GM18517 (cell line): ENCODE results near the gene CARMIL3.
"Not testable (repeated sequence)": the region's sequence is repeated elsewhere in the genome, so short reads cannot be mapped to it uniquely, and the experiment has no call there.

Experiments used
- ATAC-seq: cut with Tn5 transposase; IDR thresholded peaks from one replicate; pipeline ENCODE4 v1.9.1; 2021; ENCODE audit warnings: mild to moderate bottlenecking, moderate library complexity; ENCODE audit not compliant: unreplicated experiment

CARMIL3 gene, protein sequence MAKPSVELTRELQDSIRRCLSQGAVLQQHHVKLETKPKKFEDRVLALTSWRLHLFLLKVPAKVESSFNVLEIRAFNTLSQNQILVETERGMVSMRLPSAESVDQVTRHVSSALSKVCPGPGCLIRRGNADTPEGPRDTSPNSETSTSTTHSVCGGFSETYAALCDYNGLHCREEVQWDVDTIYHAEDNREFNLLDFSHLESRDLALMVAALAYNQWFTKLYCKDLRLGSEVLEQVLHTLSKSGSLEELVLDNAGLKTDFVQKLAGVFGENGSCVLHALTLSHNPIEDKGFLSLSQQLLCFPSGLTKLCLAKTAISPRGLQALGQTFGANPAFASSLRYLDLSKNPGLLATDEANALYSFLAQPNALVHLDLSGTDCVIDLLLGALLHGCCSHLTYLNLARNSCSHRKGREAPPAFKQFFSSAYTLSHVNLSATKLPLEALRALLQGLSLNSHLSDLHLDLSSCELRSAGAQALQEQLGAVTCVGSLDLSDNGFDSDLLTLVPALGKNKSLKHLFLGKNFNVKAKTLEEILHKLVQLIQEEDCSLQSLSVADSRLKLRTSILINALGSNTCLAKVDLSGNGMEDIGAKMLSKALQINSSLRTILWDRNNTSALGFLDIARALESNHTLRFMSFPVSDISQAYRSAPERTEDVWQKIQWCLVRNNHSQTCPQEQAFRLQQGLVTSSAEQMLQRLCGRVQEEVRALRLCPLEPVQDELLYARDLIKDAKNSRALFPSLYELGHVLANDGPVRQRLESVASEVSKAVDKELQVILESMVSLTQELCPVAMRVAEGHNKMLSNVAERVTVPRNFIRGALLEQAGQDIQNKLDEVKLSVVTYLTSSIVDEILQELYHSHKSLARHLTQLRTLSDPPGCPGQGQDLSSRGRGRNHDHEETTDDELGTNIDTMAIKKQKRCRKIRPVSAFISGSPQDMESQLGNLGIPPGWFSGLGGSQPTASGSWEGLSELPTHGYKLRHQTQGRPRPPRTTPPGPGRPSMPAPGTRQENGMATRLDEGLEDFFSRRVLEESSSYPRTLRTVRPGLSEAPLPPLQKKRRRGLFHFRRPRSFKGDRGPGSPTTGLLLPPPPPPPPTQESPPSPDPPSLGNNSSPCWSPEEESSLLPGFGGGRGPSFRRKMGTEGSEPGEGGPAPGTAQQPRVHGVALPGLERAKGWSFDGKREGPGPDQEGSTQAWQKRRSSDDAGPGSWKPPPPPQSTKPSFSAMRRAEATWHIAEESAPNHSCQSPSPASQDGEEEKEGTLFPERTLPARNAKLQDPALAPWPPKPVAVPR (N-terminal part only)

DNA sequence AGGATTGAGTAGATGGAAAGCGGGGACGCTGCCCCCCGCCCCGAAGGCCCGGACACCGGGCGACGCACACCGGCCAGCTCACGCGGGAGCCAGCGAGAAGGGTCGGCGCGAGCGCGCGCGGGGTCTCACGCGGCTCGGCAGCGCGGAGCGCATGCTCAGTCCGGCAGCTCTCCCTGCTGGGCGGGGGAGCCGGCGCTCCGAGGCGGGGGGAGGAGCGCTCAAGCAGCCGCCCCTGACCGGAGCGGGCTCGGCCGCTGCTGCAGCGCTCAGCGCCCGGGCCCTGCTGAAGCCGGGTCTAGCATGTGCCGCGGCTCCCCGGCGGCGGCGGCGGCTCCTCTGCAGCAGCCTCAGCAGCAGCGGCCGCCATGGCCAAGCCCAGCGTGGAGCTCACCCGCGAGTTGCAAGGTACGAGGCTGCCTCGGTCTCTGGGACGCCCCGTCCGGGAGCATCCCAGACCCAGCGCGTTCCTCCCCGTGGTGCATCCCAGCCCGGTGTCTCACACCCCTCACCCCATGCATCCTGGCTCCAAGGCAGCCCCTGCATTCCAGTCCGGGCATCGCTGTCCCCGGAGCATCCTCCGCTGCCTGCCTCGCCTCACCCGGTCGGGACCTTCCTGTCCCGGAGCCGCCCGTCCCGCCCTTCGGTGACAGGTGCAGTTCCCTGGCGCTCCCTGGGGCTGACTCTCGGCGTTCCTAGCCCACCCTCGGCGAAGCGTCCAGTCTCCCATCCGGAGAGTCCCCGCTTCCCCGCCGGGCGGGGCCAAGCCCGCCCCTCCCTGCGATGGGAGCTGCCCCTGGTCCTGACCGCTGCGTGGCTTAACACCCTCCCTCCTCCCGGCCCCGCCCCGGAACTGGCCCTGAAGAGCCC lies at the start of gene CARMIL3:
CARMIL3 (plus strand) TSS at position 221 of the 867 bp plus-strand sequence; CDS start at position 366, 145 bp downstream.
- peak; percentile 66 for ATAC-seq

DNA sequence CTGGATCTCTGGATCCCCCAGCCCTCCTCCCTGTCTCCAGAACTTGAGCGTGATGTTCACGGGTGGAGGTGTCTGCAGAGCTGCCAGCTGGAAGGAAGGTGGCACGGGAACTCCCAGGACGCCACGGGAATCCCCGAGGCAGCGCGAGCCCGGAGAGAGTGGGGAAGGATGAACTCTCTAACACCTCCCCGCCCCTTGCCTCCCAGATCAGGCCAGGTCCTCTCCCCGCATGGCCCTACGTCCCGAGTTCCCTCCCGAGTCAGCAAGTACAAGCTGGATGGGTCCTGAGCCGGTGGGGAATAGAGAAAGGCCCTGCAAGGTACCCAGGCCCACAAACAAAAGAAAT lies 45.4 kb upstream of the CARMIL3 start:
- ATAC-seq, result not testable (repeated sequence)

DNA sequence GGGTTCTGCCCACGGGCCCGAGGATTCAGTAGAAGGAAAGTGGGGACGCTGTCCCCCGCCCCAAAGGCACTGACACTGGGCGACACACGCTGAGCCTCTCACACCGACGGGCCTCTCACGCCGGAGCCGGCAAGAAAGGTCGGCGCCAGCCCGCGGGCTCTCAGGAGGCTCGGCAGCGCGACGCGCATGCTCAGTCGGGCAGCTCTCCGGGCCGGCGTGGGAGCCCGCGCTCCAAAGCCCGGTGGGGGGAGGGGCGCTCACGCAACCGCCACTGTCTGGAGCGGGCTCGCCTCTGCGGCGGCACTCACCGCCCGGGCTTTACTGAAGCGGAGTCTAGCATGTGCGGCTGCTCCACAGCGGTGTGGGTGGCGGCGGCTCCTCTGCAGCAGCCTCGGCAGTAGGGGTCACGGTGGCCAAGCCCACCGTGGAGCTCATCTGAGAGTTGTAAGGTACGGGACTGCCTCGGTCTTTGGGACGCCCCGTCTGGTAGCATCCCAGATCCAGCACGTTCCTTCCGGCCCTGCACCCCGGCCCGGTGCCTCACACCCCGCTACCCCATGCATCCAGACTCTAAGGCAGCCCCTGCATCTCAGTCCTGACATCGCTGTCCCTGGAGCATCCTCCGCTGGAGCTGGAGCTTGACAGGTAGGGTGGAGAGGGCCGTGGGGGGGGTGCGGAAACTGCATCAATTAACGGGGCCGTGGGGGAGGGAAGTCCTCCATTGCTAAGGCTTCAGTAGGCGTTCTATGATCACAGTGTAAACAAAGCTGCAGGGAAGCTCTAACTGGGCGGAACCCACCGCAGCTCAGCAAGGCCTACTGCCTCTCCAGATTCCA lies 44.8 kb upstream of the CARMIL3 start:
- ATAC-seq, result not testable (repeated sequence)

DNA sequence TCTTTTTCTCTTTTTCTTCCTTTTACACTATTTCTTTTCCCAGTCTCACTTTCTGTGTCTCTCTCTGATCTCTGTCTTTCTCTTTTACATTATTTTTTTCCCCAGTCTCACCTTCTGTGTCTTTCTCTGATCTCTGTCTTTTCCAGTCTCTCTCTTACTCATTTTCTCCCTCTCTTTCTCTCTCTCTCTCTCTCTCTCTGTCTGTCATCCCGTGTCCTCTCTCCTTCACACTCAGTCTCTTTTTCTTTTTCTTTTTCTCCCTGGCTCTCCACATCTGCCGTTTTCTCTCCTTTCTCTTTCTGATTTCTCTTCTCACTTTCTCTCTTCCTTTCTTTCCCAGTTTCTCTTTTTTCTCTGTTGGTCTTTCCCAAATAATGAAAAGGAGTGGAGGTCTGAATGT lies 40.8 kb upstream of the CARMIL3 start:
- no peak for ATAC-seq

DNA sequence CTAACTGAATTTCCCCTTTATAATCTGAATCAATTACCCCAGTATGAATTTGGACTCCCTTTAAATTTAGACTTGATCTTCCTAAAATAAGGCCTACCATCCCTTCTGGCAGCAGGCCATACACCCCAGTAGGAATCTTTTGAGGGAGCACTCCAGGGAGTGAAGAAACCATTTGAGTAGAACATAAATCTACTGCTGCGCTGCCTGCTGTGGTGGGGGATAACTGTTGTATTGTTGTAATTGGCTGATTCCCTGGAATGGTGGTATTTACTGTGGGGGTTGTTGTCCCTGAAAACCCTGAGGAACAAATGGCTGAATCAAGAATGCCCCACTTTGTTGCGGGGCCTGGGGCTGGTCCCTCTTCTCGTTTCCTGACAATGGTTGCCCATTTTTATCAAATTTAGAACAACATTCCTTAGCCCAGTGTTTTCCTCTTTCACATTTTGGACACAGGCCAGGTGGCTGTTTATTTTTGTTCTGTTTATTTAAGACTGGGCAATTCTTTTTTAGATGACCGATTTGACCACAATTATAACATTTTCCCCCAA lies 39.0 kb upstream of the CARMIL3 start:
- not testable (repeated sequence) for ATAC-seq

DNA sequence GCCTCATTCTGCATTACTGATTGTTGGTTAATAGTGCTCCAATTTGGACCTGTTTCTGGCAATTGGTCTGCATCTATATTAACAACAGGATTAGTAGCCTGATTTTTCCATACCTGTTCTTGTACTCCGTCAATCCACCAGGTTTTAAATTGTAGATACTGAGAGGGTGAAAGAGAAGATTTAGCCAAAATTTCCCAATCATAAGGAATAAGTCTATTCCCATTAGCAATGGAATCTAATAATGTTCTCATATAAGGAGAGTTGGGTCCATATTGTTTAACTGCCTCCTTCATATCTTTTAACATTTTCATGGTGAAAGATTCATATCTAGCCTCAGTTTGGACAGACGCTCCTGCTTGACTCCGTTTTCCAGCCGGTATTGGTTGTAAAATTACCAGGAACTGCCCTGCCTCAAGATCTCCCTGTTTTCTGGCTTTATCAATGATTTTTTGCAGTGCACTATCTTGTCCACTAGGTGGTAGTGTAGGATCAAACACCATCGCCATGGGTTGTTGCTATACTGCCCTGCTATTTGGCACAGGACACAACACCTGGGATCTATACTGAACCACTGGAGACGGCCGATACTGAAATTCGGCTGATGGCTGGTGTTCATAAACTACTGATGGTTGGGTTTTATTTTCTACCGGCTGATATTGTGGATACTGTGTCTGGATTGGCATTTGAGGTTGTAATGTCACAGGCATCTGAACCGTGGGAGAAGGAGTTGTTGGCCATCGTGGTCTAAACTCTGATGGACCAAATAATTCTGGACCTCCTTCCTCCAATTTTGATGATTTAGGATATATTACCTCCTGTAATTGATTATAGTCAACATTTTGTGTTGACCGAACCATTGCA lies 37.9 kb upstream of the CARMIL3 start:
- ATAC-seq, result no peak

DNA sequence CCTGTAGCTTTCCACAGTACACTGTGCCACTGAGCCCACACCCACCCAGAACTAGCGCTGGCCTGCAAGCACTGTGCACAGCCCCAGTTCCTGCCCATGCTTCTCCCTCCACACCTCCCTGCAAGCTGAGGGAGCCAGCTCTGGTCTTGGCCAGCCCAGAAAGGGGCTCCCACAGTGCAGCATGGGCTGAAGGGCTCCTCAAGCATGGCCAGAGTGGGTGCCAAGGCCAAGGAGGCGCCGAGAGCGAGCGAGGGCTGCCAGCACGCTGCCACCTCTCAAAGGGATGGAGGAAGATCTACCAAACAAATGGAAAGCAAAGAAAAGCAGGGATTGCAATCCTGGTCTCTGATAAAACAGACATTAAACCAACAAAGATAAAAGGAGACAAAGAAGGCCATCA lies 36.1 kb upstream of the CARMIL3 start:
- ATAC-seq, result not testable (repeated sequence)

DNA sequence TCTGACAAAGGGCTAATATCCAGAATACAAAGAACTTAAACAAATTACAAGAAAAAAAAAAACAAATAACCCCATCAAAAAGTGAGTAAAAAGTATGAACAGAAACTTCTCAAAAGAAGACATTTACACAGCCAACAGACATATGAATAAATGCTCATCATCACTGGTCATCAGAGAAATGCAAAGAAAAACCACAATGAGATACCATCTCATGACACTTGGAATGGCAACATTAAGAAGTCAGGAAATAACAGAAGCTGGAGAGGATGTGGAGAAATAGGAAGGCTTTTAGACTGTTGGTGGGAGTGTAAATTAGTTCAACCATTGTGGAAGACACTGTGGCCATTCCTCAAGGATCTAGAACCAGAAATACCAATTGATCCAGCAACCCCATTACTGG lies 32.8 kb upstream of the CARMIL3 start:
- ATAC-seq, result not testable (repeated sequence)

DNA sequence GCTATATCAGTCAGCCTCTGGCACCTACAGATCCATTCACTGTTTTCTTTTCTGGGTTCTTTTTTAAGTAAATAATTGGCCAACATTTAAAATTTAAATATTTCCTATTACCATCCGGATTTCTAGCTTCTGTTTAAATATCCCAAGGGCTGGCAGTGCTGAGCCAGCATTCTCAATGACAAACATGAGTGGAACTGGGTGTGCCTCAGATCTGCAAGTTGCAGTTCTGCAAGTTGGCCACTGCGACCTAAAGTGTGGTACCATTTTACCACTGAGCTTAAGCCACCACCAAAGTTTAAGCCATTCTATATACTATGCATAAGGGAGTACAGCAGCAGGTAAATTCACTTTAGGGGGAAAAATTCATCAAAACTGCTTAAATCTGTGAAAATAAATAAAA lies 31.9 kb upstream of the CARMIL3 start:
- not testable (repeated sequence) for ATAC-seq

DNA sequence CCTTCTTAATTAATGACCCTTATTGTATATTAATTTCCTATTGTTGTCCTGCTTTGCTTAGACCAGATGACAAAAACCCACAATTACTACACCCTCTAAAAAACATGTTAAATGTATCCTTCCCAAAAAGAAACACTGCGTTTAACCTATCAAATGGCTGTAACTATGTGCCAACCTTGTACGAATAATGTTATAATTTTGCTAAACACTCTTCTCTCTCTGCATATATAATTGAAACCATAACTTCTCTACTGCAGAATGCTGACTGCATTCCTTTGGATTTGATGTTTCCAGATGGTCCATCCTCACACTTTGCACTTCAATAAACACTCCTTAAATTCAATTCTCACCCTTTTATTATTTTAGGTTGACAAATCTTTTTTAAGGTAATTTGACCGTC lies 31.3 kb upstream of the CARMIL3 start:
- ATAC-seq, result not testable (repeated sequence)

DNA sequence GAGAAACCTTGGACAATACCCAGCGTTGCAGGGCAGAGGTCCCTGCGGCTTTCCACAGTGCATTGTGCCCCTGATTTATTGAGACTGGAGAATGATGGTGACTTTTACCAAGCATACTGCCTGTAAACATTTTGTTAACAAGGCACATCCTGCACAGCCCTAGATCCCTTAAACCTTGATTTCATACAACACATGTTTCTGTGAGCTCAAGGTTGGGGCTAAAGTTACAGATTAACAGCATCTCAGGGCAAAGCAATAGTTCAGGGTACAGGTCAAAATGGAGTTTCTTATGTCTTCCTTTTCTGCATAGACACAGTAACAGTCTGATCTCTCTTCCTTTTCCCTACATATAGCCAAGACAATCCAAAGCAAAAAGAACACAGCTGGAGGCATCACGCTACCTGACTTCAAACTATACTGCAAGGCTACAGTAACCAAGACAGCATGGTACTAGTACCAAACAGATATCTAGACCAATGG lies 26.8 kb upstream of the CARMIL3 start:
- ATAC-seq, result not testable (repeated sequence)

DNA sequence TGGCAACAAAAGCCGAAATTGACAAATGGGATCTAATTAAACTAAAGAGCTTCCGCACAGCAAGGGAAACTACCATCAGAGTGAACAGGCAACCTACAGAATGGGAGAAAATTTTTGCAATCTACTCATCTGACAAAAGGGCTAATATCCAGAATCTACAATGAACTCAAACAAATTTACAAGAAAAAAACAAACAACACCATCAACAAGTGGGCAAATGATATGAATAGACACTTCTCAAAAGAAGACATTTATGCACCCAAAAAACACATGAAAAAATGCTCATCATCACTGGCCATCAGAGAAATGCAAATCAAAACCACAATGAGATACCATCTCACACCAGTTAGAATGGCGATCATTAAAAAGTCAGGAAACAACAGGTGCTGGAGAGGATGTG lies 22.1 kb upstream of the CARMIL3 start:
- not testable (repeated sequence) for ATAC-seq

DNA sequence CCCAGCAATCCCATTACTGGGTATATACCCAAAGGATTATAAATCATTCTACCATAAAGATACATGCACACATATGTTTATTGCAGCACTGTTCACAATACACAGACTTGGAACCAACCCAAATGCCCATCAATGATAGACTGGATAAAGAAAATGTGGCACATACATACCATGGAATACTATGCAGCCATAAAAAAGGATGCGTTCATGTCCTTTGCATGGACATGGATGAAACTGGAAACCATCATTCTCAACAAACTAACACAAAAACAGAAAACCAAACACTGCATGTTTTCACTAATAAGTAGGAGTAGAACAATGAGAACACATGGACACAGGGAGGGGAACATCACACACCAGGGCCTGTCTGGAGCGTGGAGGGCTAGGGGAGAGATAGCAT lies 20.5 kb upstream of the CARMIL3 start:
- ATAC-seq, result not testable (repeated sequence)

DNA sequence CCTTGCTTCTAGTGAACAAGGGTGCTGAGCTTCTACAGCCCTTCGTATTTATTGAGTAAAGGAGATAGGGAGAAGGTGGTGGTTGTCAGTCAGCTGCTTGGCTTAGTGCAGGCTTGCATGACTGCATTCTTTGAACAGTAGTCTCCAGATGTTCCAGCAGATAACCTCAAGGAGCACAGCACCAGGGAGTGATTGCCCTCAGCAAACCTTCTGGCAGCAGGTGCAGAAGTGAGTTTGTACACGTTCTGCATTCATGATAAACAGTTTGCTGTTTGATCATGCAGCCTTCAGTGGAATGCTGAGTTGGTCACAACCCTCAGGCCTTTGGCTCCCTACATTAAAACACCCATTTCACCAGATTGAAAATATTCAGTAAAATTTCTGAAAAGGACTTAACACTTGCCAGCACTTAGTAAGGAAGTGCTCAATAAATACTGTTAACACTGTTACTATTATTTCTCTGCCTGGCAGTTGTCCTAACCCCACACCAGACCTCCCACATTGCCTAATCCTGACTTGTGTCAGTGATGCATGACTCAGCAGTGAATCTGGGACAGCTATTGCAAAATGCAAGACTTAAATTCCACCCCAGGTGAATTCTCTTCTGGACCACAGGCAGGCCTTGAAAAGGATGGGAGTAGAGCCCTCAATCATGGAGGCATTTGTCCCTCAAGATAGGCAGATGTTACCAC lies 18.9 kb upstream of the CARMIL3 start:
- ATAC-seq, result no peak

DNA sequence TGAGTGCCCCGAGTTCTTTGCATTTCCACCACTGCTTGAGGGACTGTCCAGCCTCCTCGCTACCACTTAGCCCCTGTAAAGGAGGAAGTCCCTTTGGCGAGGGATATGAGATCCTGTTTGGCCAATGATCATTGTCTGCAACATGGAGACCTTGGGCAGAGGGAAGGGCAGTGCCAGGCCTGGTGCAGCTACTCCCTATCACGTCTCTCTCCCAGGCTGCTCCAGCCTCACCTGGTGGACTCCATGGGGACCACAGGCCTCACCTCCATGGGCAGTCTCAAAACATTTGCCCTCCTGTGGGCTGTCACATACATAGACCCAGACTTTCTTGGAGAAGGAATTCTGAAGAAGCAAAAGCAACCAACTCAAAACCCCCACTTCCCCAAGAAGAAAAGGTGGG lies 16.0 kb upstream of the CARMIL3 start:
- not testable (repeated sequence) for ATAC-seq

DNA sequence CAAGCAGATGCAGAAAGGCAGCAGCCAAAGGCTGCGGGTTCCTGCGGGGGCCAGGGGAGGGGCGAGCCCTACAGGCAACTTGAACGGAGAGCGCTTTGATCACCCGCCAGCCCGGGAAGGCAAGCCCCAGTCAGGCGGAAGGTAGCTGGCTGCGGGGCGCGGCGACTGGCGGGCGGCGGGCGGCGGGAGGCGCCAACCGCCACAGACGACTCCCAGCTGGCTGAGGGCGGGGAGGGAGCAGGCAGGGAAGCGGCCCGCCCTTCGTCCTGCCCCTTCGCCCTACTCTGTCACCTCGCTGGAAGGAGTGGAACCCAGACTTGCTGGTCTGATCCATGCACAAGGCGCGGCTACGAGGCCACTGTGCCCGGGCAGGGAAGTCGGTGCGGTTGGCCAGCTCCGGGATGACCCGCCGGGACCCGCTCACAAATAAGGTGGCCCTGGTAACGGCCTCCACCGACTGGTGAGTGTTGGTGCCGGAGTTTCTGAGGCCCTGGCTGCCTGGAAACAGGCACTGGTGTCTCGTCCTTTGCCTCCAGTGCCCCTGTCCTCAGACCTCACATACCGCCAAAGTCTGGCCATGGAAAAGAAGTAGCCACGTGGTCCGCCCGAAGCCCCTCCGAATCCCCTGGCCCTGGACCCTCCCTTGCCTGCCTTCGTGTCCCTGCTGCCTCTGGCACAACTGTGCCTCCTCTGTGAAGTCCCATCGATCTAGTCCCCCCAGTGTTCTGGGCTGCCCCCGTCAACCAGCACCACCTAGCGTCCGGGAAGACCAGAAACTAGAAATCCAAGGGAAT lies 15.4 kb upstream of the CARMIL3 start:
- peak; percentile 59 for ATAC-seq
